Measurements from ENCODE around the gene ANKS1A. TPM values are rescaled to one million over a fixed set of nuclear protein-coding genes. Genes with fewer than 3 reads are reported as not detected.
"Not testable (repeated sequence)": the region's sequence is repeated elsewhere in the genome, so short reads cannot be mapped to it uniquely, and the experiment has no call there.

The ANKS1A gene
- polyA plus RNA-seq, 3 donors = 47.3 to 49.9 (median 47.6) TPM

- no peak for DNase-seq
Observed at GRCh38 chr6:34993213-34993612, 104.2 kb downstream of the ANKS1A start.

- no peak for DNase-seq
Observed at GRCh38 chr6:34994693-34995092, 105.6 kb downstream of the ANKS1A start.

- not testable (repeated sequence) for DNase-seq
Observed at GRCh38 chr6:34998417-34998816, 109.4 kb downstream of the ANKS1A start.

- DNase-seq = not testable (repeated sequence)
Observed at GRCh38 chr6:34999153-34999552, 110.1 kb downstream of the ANKS1A start.

GRCh38 chr6:34999962-35000361, 110.9 kb downstream of the ANKS1A start:
- DNase-seq = not testable (repeated sequence)

GRCh38 chr6:35001349-35001748, 112.3 kb downstream of the ANKS1A start:
- not testable (repeated sequence) for DNase-seq

- DNase-seq = not testable (repeated sequence)
Observed at GRCh38 chr6:35003886-35004530, 115.0 kb downstream of the ANKS1A start.

- DNase-seq = no peak
Observed at GRCh38 chr6:35007016-35007415, 118.0 kb downstream of the ANKS1A start.

- DNase-seq = no peak
Observed at GRCh38 chr6:35008858-35009257, 119.8 kb downstream of the ANKS1A start.

- DNase-seq = no peak
Observed at GRCh38 chr6:35011096-35012041, 122.3 kb downstream of the ANKS1A start.

- no peak for DNase-seq
Observed at GRCh38 chr6:35013701-35014100, 124.6 kb downstream of the ANKS1A start.

GRCh38 chr6:35014341-35014740, 125.3 kb downstream of the ANKS1A start:
- no peak for DNase-seq

- DNase-seq = no peak
Observed at GRCh38 chr6:35014786-35015185, 125.7 kb downstream of the ANKS1A start.

- no peak for DNase-seq
Observed at GRCh38 chr6:35015476-35015875, 126.4 kb downstream of the ANKS1A start.

- no peak for DNase-seq
Observed at GRCh38 chr6:35015996-35016395, 126.9 kb downstream of the ANKS1A start.

- peak; percentile 83 for DNase-seq
Observed at GRCh38 chr6:35016502-35017321, 127.7 kb downstream of the ANKS1A start.

GRCh38 chr6:35017411-35018181, 128.5 kb downstream of the ANKS1A start:
- DNase-seq = peak; percentile 34

- DNase-seq = no peak
Observed at GRCh38 chr6:35018182-35018519, 129.1 kb downstream of the ANKS1A start.

- DNase-seq = no peak
Observed at GRCh38 chr6:35018746-35019145, 129.7 kb downstream of the ANKS1A start.

GRCh38 chr6:35019171-35019570, 130.1 kb downstream of the ANKS1A start:
- no peak for DNase-seq

GRCh38 chr6:35019831-35020230, 130.8 kb downstream of the ANKS1A start:
- no peak for DNase-seq
